NCI-H1436 (cell line): ENCODE results near the gene QRFP.
"Not testable (repeated sequence)": the region's sequence is repeated elsewhere in the genome, so short reads cannot be mapped to it uniquely, and the experiment has no call there.

Experiments
- DNase-seq: peaks from one replicate; lab custom pipeline; 2025; lab: John Stamatoyannopoulos, UW

Gene QRFP

DNA sequence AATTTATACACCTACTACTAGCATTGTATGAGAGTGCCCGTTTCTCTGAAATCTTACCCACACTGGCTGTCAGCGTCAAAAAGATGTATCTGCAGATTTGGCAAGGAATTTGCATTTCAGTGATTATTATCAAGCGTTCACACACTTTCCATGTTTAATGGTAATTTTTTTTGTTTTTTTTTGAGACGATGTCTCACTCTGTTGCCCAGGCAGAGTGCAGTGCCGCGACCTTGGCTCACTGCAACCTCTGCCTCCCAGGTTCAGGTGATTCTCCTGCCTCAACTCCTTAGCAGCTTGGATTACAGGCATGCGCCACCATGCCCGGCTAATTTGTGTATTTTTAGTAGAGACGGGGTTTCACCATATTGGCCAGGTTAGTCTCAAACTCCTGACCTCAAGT, 47.3 kb downstream of the QRFP start:
- DNase-seq, result no peak

DNA sequence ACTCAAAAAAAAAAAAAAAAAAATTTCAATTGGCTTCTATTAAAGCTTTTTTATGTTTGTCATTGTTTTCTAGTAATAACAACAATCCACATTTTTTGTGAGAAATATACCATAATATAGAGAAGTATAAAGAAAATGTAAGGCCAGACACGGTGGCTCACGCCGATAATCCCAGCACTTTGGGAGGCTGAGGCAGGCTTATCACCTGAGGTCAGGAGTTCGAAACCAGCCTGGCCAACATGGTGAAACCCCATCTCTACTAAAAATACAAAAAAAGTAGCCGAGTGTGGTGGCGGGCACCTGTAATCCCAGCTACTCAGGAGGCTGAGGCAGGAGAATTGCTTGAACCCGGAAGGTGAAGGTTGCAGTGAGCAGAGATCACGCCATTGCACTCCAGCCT, 48.1 kb downstream of the QRFP start:
- not testable (repeated sequence) for DNase-seq

DNA sequence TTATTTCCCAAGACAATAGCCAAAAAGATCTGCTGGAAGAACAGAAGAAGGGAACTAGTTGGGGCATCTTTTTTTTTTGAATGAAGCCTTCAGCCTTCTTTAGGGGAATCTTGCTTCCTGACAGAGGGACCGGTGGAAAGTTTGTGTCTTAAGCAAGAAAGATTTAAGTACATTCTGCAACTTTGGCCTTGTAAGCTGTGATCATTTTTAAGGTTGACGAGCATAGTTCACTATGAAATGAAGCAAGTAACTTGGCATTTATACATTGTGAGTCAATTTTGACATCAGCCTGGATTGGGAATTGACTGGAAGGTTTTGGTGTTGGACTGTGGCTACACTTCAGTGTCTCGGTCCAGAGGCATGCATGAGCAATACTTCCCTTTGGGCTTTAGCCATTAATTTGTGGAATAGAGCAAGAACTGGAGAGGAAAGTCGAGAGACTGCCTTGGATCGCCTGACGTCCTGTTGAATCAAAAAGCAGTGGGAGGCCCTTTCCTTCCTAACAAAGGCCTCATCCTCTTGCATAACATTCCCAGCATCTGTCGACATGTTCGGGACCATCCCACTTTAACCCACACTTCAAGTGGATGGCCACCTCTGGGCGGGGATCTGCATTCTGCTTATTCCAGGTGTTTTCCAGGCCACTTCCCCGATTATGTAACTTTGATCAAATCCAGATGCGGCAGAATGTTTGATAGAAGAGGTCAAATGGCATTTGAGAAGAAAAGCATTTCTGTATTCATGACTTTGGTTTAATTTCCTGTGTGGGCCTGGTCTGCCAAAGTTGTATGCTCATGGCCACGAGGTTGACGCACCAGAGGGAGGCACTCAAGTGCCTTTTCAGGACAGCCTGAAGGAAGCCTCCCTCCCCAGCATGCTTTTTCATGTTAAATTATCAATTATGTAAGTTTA, 49.0 kb downstream of the QRFP start:
- DNase-seq, result no peak

DNA sequence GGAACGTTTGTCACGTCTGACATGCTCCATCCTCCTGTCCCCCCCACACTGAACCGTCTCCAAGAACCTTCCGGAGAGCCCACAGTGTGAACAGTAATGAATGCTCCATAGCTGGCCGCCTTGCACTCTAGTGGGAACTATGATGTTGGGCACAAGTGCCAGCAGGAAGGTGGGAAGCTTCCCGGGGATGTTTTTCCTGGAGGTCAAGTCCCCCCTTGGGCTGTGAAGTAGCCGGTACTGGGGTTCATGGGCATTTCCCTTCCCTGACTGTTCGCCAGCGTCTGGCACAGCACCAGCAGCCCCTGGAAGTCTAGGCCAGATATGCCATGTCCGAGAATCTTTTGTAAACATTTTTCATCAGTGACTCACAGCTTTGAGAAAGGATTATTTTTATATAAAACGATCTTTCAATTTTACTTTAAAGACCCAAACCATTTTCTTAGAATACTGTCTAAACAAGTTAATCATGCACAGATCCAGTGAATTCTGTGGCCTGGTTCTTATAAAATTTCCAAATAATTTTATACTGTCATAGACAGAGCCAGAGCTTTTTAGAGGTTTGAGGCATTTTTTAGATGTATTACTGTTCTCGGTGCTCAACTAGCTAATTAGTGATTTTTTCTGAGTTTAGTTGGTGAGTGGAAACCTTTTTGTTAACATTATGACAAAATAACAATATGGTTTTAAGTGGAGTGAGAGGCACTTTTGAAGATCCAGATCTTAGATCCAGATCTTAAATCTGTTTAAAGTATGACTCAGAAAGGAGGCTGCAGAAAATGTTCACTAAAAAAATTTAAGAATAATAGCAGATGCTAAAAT, 49.9 kb downstream of the QRFP start:
- DNase-seq, result no peak

DNA sequence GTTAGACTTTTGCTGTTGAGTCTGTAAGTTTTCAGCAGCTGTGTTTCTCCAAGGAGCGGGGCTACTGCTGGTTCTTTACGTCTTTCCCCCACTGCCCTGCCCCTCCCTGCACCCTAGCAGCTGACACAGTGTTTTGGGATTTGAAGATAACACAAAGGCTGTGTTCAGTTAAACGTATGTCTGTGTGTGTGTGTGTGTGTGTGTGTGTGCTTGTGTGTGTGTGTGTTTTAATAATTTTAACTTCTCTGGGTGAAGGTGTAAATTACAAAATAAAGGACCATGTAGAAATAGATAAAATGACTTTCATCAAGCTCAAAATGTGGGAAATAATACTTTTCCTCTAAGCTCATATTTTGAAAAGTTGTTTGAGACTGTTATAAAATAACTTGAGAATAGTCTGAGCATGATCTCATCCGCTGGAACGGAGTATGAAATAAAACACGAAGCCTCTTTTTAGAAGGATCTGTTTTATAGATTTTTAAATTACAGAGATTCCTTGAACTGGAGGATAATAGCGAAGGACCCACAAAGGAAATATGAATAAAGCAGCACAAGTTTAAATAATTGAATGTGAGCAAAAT, 50.6 kb downstream of the QRFP start:
- no peak for DNase-seq

DNA sequence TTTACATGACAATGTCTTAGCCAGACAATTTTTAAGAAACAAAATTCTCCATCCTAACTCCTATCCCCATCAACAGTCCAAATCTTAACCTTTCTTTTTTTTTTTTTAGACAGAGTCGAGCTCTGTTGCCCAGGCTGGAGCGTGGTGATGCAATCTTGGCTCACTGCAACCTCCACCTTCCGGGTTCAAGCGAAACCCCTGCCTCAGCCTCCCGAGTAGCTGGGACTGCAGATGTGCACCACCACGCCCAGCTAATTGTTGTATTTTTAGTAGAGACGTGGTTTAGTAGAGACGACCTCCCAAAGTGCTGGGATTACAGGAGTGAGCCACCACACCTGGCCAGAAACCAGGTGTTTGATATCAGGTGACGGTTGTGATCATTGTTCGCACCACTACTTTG, 51.4 kb downstream of the QRFP start:
- no peak for DNase-seq

DNA sequence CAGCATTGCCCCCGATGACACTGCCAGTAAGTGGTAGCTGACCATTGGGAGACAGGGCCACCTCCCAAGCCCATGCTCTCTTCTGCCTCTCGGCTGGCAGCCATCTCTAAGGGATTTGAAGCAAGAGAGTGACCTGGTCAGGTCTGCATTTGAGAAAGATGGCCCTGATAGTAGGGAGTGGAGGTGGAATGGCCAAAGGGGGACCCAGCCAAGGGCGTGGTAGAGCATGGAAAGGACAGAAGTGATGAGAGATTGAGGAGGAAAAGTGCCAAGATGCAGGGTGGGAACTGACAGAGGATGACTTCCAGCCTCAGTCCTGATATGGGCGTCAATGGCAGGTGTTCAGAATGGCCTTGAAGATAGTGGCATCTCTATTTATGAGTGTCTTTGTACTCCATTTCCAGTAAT, 52.6 kb downstream of the QRFP start:
- no peak for DNase-seq

DNA sequence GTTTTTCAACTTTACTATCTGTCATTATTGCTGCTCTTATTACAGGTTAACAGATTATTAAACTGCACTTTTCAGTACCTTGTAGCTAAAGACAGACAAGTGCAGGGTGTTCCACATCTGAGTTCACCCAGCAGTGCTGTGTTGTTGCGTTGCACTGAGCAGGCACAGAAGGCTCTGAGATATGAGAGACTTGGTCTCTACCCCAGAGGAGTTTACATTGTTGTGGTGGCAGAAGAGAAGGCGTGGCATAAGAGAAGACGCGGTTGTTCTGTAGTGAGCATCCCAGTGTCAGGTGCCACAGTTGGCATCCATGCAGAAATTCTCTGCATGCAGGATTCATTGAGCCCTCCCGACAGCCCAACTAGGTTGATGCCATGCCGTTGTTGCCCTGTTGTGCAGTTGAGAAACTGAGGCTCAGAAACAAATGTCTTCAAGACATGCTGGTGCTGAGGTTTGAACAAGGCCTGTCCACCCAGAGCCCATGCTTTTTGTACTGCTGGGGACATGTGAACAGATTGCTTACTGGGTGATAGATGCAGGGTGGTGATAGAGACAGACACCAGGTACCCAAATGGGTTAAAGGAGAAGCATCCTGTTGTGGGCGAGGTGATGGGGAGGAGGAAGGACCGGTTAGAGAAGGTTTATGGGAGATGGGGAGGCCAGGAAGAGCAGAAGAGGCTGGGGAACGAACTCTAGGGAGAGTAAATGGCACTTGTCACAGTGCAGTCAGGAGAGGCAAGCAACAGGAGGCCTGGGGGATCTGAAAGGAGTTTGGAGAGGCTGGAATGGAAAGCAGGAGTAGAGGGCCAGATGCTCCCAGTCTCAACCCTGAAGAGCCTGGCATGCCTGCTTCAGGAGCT, 53.3 kb downstream of the QRFP start:
- DNase-seq, result no peak
